ENCODE data around the gene OAF. TPM values are rescaled to one million over a fixed set of nuclear protein-coding genes. Genes with fewer than 3 reads are reported as not detected.

OAF gene
- 51.2 and 139 TPM in 2 replicates for total RNA-seq

GRCh38 chr11:120210626-120211521, at the start of gene OAF:
Gene OAF (plus strand): TSS chr11:120211032. CDS start chr11:120211280, 248 bp downstream.

GRCh38 chr11:120239713-120240640, 29.1 kb downstream of the OAF start, which contains the start of gene POU2F3:
Gene POU2F3 (plus strand): TSS chr11:120240140. CDS start chr11:120240344, 204 bp downstream.

Other genes starting within 250 kb of the OAF start
- gene TRIM29, start 72.9 kb upstream of the OAF start, total RNA-seq = 0.17 TPM in 1 of 2 replicates, not detected in the other
- gene POU2F3, start 29.1 kb downstream of the OAF start, total RNA-seq = under 0.01 and 0.29 TPM in 2 replicates
- gene TLCD5, start 114.3 kb downstream of the OAF start, total RNA-seq = 9.4 and 10.0 TPM in 2 replicates
- gene ARHGEF12, start 125.4 kb downstream of the OAF start, total RNA-seq = 101 and 124 TPM in 2 replicates